GM18499 (cell line): ENCODE results near the gene TCF7.

Experiments
- ATAC-seq: cut with Tn5 transposase; IDR thresholded peaks from one replicate; pipeline ENCODE4 v1.9.1; 2021; ENCODE audit warnings: moderate number of reproducible peaks; ENCODE audit not compliant: insufficient read depth, unreplicated experiment

TCF7 gene

DNA sequence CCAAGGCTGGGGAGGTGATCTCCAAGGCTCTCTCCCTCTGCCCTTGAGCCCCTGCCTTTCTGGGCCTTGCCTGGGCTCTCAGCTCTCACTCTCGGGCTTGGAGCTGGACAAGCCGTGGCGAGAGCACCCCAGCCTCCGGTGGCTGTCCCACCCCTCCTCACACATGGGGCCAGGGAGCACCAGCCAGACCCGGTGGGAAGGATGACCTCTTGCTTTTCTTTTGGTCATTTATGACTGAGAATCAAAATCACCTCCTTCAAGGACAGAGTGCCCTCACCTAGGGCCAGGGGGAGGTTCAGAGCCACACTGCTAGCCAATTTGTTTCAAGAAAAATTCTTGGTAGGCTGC is 14.1 kb downstream of the TCF7 start:
- ATAC-seq, result no peak

DNA sequence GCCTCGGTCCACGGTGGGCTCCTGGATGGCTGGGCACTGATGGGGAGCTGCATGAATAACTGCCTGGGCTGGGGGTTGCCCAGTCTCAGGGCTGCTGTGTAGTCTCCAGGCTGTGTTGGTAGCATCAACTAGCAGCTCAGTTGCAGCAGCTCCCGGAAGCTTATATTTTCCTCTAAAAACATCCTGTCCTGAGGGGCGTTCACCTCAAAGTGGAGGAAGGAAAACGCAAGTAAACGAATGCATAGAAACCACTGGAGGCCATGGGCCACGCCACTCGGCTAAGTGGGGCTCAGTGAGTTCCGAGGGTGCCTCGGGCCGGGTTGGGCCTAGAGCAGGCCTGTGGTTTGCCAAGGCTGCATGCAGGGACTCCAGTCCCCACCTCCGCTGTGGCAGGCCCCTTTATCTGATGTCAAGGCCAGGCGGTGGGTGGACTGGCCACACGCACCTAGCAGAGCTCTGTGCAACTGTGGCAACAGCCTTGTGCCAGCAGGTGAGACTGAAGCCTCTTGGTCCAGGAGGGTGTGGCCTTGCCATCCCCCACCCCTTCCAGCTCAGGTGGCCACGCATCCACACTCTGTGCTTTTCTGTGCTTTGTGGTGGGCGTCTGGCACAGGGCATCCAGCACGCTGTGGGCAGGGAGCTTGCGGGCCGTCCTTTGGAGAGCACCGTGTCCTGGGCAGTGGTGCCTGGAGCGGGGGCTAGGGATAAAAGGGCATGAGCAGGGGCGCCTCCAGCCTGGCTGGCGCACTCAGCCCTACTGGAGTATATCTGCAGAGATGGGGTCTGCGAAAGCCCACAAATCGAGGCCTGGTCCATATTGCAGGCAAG is 15.1 kb downstream of the TCF7 start:
- no peak for ATAC-seq

DNA sequence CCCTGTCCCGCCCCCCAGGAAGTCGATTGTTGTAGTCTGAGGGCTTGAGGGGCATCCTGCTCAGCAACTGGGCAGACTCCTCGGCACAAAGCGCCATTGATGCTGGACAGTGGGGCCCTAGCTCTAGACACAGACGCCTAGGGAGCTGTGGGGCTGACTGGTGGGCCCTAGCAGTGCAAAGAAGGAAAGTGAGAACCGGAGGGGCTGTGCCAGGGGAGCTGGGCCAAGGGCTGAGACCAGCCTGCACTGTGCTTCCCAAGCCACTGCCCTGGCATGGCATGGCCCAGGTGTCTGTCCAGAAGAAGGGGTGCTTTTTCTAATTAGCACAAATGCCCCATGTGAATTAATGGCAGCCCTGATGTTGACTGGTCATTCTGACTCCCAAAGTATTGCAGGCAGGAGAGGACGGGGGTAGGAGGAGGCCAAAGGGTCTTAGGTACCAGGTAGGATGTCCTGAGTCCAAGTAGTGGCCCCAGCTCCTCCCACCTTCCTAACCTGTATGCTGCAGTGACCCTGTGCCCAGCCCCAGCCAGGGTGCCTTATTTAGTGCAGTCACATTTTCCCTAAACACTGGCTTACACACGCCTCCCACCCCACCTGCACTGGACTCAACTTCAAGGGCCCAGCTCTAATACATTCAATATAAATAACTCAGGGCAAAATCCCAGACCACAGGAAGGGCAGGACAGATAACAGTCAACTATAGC is 15.9 kb downstream of the TCF7 start:
- no peak for ATAC-seq

DNA sequence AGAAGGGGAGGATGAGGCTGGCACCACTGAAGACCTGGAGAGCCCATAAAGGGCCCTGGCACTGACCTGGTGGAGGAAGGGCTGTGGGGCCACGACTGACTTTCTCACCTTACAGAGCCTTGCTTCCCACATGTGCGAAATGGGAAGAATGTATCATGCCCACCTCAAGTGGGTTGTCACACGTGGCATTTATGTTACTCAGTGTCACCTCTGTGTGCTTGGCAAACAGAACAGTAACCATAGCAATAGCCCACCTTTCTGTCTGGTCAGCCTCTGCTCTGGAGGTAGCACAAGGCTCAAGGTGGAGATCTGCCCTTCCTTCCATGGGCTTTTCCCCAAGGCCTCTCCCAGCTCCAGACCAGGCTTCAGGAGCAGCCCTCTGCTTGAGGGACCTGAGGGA is 16.7 kb downstream of the TCF7 start:
- ATAC-seq, result no peak

DNA sequence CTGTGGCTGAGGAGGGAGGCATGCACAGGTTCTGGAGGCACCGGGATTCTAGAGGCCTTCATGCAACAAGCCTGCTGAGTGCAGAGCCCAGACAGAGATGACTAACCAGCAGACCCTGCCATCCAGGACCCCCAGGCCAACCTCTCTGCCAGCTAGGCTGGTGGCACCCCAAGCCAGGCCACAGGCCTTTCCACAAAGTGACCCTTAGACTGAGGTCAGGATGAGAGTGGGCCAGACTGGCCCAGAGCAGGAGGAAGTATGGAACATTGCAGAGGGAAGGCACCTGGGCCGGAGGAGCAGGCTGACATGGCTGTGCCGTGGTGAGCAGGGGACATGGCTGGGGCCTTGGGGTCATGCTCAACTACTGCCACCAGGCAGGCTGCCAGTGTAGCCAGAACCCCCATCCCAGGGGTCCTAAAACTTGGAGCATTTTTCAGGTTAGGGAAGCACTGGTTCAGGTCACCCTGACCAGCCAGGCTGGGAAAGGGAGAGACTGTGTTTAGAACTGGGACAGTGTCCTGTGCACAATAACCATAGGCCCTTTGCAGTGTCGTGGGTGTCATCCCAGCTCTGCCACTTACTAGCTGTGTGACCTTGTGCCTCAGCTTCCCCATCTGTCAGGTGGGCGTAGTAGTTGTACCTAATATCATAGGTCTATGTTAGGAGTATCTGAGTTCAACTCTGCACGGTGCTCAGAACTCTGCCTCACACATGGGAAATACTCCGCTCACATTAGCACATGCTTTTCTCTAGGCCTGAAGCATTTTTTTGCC is 17.3 kb downstream of the TCF7 start:
- ATAC-seq, result no peak

DNA sequence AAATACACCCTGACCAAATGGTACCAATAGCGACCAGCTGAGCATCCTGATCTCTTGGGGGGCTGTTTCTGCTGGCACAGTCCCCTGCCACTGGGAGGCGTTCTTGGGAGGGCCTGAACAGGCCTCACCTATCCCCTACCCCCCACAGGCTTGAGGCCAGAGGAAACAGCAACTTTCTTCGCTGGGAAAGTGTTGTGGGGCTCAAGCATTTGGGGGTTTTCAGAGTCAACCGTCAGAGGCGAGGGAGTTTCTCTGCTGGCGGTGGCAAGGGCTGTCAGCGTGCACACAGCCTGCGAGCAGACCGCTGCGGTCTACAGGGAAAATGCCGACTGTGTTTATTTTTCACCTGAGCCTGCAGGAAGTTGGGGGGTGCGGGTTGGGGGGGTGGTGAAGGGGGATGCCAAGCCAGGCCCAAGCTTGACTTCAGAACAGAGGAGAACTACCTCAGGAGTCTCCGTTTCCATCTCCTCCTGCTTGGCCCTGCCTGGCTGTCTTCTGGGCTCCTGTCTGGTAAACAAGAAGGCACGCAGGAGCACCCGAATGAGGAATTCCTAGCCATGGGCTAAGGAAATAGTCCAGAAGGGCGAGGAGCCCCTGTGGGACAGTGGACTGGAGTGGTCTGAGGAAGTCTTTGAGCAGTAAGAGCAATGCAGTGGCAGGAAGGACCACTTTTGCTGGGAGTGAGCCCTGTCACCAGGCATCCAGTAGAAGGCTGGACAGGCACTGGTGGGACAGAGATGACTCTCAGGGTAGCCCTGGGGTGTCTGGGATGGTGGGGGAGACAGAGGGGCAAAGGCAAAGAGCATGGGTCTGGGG is 18.1 kb downstream of the TCF7 start:
- ATAC-seq, result peak; percentile 50

DNA sequence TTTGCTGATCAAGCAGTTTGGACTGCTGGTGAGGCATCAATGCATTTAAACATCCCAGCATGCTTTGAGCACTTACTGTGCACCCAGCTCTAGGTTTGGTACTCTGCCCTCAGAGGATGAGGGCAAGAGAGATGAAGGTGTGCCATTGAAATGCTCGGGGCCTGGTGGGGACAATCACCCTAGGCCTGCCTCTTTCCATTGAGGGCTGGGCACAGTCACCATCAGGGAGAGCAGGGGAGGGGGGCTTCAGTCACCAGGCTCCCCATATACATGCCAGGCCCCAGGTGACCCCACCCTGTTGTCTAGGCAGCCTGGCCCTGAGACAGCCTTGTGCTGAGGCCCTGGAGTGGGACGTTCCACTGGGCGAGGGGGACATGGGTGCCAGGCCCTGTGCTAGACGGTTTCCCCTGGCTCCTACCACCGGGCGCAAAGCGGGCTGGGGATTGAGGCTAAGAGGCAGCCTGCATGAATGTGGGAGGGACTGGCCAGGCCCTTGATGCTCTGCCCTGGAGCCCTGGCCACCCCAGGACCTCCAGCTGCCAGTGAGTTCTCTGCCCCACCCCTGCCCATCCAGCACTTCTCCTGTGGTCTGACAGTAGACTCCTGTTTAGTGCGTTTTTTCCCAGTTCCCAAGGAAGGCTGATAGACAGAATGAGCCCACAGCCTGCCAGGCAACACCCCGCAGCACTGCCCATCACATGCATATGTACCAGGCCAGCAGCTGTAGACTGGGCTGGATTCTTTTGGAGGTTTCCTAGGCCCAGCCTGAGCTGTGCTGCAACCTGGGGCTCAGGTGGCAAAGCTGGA is 18.9 kb downstream of the TCF7 start:
- ATAC-seq, result no peak

DNA sequence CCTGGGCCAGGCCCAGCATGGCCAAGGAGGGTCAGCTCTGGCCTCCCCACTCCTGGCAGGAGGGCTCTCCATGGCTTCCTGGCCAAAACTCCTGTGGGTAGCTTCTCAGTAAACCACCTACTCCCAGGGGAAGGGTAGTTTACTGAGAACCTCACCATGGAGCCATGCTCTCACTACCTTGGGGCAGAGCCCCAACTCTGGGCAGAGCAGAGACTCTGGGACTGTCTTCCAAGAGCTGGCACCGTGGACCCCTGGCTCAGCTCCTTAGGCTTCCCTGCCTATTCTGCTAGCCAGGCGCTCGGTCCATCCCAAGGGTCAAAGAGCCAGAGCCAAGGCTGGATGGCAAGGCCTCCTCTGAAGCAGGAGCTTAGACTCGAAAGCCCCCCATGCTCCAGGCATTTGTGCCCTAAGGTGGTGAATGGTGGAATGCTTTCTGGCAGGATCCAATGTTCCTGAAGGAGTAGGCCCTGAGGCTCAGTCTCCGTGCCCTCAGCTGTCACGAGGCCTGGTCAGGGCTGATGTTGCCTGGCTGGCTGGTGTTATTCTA is 19.6 kb downstream of the TCF7 start:
- ATAC-seq, result no peak

DNA sequence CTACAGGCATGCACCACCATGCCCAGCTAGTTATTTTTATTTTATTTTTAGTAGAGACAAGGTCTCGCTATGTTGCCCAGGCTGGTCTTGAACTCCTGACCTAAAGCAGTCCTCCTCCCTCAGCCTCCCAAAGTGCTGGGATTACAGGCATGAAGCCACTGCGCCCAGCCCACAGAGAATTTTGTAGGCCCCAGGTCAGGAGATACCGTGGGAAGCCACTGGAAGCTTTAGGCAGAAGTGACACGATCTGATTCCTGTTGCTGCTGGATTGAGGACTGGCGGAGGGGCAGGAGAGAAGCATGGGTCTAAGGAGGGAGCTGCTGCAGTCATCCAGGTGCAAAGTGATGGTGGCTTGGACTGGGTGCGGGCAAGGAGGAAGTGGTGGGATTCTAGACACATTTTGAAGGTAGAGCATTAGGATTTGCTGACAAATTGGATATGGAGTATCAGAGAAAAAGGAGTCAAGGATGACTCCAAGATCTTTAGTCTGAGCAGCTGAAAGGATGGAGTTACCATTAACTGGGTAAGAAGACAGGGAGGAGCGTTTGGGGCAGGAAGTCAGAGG is 20.7 kb downstream of the TCF7 start:
- no peak for ATAC-seq

DNA sequence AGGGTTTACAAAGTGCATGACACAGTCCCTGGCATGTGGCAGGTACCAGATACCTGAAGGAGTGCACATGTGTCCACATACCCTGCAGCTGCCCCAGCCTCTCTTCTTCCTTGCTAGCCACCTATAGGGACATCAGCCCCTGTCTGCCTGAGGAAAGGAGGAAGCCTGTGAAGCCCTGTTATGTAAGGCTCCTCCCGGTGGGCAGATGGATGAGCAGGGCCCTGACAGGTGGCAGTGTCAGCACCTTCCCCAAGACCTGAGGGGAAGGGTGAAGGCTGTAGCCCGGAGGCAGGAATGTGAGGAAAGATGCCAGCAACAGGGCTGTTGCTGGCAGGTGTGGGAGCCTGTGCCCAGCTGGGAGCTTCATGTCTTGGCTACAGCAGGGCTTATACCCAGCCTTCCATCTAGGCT is 21.7 kb downstream of the TCF7 start:
- ATAC-seq, result no peak

DNA sequence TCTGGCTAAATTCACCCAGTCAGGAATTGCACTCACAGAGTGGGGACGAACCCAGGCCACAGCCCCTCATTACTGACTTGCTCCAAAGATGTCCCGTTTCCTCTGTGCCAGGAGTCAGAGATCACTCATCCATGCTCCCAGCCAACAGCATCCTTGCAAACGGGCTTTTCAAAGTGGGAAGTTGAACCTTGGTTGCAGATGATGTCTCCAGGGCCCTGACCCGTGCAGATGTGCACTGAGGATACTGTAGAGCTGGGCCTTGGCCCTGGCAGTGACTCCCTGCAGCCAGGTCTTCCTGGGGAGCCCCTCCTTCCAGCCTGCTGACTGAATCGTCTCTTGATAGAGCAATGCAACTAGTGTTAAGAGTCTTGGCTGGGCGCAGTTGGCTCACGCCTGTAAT is 22.3 kb downstream of the TCF7 start:
- no peak for ATAC-seq

DNA sequence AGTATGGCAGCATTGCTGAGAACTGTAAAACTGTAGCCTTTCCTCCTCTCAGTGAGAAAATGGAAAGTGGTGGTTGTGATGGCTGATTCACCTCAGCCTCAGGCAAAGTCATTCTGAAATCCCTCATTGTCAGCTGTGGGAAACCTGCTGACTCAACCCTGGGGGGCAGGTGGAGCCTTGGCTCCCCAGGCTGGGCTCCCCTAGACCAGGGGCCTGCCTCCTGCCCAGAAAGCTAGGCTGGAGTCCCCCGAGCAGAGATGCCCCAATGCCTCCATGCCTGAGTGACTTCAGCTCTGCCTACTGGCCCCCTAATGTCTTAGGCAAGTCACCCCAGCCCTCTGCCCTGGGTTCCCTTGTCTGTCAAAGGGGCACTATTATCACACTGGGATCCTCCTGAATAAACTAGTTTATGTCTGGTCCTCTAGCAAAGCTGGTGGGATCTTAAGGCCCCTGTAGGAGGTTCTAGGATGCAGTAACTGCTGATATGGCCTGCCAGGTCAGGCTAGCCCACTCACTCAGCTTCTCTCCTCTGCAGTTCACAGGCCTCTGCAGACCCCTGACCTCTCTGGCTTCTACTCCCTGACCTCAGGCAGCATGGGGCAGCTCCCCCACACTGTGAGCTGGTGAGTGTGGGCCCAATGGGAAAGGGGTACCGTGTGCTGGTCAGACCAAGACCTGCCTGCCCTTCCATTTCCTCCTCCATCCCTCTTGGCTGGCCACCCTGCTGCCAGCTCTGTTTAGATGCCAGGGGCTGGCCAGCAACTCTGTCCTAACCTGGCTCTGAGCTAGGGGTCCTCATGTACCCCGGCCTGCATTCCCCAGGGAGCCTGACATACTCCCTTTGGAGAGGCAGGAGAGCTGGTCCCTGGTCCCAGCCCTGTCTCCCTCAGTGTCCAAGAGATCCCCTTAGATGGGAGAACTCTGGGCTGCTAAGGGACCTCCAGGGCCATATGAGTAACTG is 24.2 kb downstream of the TCF7 start:
- peak; percentile 62 for ATAC-seq

DNA sequence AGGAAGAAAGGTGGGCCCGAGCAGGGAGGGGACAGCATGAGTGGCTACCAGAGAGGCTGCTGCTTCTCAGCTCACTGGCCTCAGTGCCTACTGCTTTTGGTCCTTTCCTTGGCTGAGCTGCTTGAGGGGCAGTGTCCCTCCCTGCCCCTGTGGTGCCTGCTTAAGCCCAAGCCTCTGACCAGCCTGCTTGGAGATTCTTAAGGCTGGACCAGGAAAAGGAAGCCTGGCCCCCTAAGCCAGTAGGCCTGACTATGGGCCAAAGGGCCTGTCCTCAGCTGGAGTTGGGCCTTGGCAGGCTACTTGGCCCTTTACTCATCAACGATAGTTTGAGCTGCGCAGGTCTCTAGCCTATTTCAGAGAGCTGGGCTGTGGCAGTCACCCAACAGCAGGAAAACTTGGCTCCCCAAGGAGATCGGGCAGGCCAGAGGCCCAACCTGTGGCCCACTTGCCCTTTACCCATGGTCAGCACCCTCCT is 24.9 kb downstream of the TCF7 start:
- ATAC-seq, result no peak

DNA sequence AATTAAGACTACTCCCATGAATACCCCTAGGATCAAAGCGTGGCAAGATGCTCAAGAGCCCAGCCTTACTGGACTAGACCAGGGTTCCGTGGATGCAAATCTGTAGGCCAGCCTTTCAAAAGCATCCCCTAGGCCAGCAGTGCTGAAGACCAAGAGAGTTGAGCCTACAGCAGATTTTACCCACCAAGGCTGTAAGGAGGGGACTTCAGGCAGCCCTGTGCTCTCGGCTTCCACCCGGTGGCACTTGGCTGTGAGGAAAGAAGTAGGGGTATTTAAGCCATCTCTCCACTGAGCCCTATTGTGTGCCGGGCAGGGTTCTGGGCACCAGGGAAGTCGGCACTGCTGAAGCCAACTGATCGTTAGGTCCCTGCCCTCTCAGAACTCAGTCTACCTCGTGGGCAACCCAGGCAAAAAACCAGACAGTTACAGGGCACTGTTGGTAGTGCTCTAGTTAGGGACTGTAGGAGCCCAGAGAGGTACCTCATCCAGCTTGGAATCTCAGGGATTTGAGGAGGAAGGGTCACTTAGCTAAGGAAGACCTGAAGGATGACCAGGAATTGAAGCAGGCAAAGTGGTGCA is 25.5 kb downstream of the TCF7 start:
- ATAC-seq, result no peak

DNA sequence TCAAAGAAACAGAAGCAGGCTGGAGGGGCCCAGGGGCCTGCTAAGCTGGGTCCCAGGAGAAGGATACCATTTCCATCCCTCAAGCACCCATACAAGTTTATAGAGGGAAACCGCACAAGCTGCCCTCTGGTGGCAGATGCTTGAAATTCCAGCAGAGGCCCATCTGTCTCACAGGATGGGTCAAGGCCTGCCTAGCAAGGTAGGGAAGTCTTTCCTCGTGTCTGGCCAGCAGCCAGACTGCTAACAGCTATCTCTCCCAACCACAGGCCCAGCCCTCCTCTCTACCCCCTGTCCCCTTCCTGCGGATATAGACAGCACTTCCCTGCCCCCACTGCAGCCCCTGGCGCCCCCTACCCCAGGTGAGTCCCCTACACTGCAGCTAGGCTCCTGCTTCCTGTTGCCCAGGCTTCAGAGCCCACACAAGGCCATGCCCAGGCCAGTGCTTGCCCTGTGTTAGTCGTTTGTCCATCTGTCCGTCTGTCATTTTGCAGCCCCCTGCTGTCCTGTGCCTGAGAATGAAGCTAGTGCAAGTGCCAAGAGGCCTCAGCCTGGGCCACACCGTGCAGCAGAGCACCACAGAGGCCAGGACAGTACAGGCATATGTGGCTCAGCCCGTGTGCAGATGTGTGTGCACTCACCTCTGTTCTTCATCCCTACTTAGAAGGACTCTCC is 26.2 kb downstream of the TCF7 start:
- no peak for ATAC-seq

DNA sequence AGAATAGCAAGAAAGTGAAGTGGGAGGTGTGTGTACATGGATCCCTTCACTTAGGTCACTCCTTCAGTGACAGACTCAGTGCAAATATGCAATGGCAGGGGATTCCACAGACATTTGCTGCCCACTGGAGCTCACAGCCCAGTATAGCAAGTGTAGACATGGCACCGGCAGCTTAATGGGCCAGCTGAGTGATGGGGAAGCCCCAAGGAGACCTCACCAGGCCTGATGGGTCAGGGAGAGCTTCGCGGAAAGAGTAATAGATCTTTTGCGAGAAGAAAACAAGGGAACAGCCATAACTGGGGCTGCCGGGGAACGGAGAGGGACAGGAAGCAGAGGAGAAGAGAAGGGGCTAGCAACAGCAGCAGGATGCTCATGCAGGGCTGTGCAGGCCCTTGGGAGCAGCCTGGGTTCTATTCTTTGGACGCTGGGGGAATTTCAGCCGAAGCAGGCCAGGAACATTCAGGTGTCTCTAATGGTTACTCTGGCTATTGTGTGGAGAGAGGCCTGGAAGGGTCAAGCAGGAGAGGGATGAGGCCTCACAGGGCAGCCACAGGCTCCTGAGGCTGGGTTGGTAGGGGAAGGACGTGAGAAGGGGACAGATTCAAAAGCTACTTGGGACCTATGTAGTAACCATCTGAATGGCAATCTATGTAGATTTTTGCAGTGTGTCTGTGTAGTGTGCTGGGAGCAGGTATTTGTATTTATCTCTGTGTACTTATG is 27.0 kb downstream of the TCF7 start:
- ATAC-seq, result no peak
